GM21723 (cell line): ENCODE results near the gene COQ4.
A peak's percentile ranks its signal among the peaks of the same experiment; 100 is the strongest.
"Not testable (repeated sequence)": the region's sequence is repeated elsewhere in the genome, so short reads cannot be mapped to it uniquely, and the experiment has no call there.

ENCODE experiments used
- ATAC-seq: cut with Tn5 transposase; IDR thresholded peaks from one replicate; pipeline ENCODE4 v1.9.1; 2021; ENCODE audit warnings: mild to moderate bottlenecking, moderate library complexity; ENCODE audit not compliant: unreplicated experiment

Gene COQ4

GRCh38 chr9:128322404-128323211 is at the start of gene COQ4, which contains the start of gene TRUB2:
COQ4 (plus strand) TSS chr9:128322839; CDS start chr9:128322859, 20 bp downstream.
TRUB2 (minus strand) TSS chr9:128322447; CDS start chr9:128322408, 39 bp downstream.
- ATAC-seq, result peak; percentile 82

GRCh38 chr9:128274245-128274644 is 48.4 kb upstream of the COQ4 start:
- no peak for ATAC-seq

- ATAC-seq, result peak; percentile 55
Measured at GRCh38 chr9:128275198-128276007, 47.2 kb upstream of the COQ4 start, which contains the start of gene GOLGA2. GOLGA2 (minus strand) TSS chr9:128276007; CDS start chr9:128275976, 31 bp downstream.

DNA sequence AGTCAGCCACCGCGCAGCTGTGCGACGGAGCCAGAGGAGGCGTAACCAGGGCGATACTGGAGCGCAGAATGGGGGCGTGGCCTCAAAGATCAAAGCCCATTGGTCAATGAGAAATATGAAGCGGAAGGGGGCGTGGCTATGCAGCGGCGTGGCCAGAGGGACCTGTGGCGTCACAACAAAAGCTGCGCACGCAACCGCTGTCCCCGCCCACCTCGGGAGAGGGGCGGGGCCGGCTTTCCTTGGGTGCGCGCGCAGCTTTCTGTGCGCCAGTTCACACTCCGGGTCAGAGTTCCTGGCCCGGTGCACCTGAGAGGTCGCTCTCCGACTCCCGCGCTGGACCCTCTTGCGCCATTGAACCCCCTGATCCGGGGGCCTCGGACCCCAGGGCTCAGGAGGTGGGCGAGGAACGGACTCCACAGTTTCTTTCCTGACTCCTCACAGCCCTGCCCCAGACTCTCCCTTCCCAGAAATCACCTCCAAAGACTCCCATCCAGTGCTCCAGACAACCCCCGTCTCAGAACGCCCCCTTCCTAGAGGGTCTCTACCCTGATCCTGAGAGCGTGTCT is 46.5 kb upstream of the COQ4 start, which contains the start of gene SWI5:
TSS of gene SWI5 (plus strand) at position 269 of the 566 bp plus-strand sequence.
- ATAC-seq, result peak; percentile 92

- ATAC-seq, result no peak
Measured at GRCh38 chr9:128276574-128277270, 45.9 kb upstream of the COQ4 start.

GRCh38 chr9:128279088-128280073 is 43.3 kb upstream of the COQ4 start:
- not testable (repeated sequence) for ATAC-seq

GRCh38 chr9:128280084-128280622 is 42.5 kb upstream of the COQ4 start:
- no peak for ATAC-seq

GRCh38 chr9:128282500-128282899 is 40.1 kb upstream of the COQ4 start:
- no peak for ATAC-seq

DNA sequence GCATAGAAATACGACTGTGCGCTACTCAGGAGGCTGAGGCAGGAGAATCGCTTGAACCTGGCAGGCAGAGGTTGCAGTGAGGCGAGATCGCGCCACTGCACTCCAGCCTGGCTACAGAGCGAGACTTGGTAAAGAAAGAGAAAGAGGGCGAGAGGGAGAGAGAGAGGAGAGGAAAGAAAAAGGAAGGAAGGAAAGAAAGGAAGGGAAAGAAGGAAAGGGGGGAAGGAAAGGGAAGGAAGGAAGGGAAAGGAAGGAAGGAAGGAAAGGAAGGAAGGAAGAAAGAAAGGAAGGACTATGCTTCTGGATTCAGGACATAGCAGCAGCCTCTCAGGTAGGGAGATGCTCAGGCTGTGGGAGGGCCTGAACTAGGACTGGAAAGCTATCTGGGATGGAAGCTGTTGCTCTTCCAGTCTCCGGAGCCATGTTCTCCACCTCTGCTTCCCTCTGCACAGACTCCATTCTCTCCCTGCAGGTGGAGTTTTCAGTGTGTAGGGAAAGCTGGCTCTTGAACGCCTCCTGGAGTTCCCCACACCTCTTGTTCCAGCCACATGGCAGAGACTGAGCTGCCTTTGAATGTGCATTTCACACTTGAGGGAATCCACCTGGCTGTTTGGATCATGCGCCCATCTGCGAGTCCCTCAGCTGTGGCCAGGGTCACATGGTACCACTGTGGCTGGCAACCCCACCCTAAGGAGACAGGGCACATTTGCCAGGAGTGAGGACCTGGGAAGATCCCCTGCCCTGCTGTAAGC is 37.4 kb upstream of the COQ4 start:
- no peak for ATAC-seq

- ATAC-seq, result no peak
Measured at GRCh38 chr9:128286440-128286839, 36.2 kb upstream of the COQ4 start.

GRCh38 chr9:128288273-128289004 is 34.2 kb upstream of the COQ4 start:
- no peak for ATAC-seq

DNA sequence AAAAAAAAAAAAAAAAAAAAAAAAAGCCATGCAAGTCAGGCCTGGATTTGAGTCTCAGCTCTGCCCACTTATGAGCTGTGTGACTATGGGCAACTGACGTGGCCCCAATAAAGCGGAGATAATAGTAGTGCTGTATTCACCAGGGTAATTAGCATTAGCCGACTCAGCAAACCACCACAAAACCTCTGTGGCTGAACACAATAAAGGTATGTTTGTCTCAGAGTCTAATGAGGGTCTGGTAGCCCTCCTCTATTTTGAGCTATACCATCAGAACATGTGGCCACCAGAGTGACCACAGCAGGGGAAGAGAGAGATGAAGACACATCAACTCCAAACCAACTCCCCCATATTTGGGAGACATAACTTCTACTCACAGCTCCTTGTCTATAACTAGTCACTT is 30.6 kb upstream of the COQ4 start:
- ATAC-seq, result no peak

- no peak for ATAC-seq
Measured at GRCh38 chr9:128293091-128293490, 29.5 kb upstream of the COQ4 start.

DNA sequence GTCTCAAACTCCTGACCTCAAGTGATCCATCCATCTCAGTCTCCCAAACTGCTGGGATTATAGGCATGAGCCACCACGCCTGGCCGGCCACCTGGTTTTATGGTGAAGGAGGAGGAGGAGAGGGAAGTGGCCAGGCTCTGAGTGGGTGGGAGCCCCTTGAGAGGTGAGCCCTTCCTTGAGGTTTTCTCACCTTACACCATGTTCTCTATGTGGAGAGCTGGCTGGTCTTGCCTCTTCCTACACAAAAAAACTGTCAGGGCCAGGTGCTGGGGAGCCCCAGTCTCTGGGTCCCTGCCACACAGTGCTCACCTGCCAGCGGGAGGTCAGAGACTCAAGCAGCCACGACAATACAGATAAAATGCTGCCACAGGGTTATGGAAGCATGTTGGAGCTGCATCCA is 28.5 kb upstream of the COQ4 start:
- ATAC-seq, result no peak

DNA sequence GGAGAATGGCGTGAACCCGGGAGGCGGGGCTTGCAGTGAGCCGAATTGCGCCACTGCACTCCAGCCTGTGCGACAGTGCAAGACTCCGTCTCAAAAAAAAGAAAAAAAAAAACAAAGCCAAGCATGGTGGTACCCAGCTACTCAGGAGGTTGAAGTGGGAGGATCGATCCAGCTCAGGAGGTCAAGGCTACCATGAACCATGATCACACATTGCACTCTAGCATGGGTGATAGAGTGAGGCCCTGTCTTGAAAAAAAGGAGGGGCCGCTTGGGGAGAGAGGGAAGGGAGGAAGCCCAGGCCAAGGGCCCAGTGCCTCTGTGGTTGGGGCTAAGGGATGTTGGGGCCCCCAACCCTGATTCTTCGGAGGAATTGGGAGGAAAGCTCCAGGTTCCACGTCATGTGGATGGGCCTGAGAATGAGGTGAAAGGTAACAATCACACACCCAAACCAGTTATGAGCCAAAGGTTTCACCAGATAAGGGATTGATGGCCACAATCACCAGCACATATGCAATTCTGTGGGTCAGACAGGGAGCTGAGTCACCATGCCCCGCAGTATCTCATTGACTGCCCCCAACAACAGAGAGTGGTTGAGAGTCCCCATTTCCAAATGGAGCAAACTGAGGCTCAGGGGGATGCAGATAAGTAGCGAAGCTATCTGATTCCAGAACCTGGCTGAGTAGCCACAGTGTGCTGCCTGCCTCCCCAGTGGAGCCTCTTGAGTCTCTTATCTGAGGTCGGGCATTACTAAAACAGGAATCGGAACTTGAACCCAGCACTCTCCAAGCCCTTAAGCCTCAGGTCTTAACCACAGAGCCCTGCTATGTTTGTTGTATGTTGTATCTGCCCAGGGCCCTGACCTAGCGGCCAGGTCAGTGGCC is 26.1 kb upstream of the COQ4 start:
- ATAC-seq, result no peak

- ATAC-seq, result no peak
Measured at GRCh38 chr9:128297221-128297773, 25.3 kb upstream of the COQ4 start.
